BE2C (cell line): Measurements from ENCODE around the gene ERF.

Source experiments
- DNase-seq: peaks from one replicate; pipeline ENCODE4 v3.0.0-alpha.2; 2020
- H3K27me3 ChIP-seq: fragments of 250-450 bp; sonication (Bioruptor Pico); 2 replicates; pipeline ENCODE4 v1.5.1; 2020; ENCODE audit warnings: mild to moderate bottlenecking
- H3K36me3 ChIP-seq: fragments of 250-450 bp; sonication (Bioruptor Pico); 2 replicates; pipeline ENCODE4 v1.5.1; 2020; ENCODE audit warnings: mild to moderate bottlenecking
- H3K4me1 ChIP-seq: fragments of 250-450 bp; sonication (Bioruptor Pico); 2 replicates; pipeline ENCODE4 v1.5.1; 2020
- H3K4me3 ChIP-seq: 2 replicates; pipeline ENCODE4 v1.5.1; 2011; ENCODE audit warnings: low read depth, low read length
- H3K9me3 ChIP-seq: fragments of 250-450 bp; sonication (Bioruptor Pico); 2 replicates; pipeline ENCODE4 v1.5.1; 2020
- CTCF ChIP-seq: IDR thresholded peaks from 2 replicates; pipeline ENCODE4 v1.5.1; 2012; ENCODE audit warnings: mild to moderate bottlenecking, low read depth, low read length

Gene ERF

GRCh38 chr19:42216653-42217519 lies 38.0 kb downstream of the ERF start:
- peak; percentile 48 for DNase-seq
- peak overlapping the region; percentile 93 for H3K4me3 ChIP-seq
- no peak for TF ChIP-seq CTCF

DNA sequence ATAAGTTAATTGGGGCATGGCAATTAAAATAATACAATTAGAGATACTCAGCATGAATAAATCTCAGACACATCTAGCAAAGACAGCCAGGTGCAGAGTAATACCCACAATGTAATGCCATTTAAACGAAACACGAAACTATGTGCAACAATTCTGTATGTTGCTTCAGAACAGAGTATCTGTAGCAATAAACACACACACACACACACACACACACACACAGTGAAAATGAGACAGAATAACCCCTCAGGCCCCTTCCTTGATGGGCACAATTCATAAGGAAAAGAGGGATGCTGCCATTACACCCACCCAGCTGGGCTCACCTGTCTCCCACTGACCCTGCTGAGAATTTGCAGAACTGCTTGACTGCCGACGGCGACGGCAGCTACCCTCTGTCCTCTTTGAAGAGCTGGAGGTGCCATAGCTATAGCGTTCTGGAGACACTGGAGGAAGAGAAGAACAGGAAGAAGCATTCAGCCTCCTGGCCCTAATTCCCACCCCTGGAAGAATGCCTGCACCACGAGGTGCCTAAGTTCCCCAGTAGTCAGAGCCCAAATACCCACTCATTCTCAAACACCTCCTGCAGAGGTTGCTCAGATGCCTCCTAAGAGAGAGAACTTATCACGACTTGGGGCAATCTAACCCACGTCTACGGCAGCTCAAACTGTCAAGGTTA lies 40.0 kb downstream of the ERF start:
- Histone ChIP-seq H3K4me1 (peaks cover 9% of the 10 kb centered on the region), H3K36me3 (peaks cover 9% of the 10 kb centered on the region), H3K9me3 (no peaks in the 10 kb centered on the region), H3K4me3 (no peak overlapping the region), H3K27me3 (no peaks in the 10 kb centered on the region)
- no peak for TF ChIP-seq CTCF
- DNase-seq = no peak

More at GRCh38 chr19:42216653-42217519, 38.0 kb downstream of the ERF start:
- Histone ChIP-seq H3K27me3 (no peaks in the 10 kb centered on the region), H3K36me3 (peaks cover 9% of the 10 kb centered on the region), H3K9me3 (no peaks in the 10 kb centered on the region), H3K4me1 (peaks cover 9% of the 10 kb centered on the region)

- peaks cover 22% of the 10 kb centered on the region for H3K36me3 ChIP-seq
- no peaks in the 10 kb centered on the region for H3K27me3 ChIP-seq
- TF ChIP-seq CTCF = no peak
Observed at GRCh38 chr19:42212886-42213285, 42.0 kb downstream of the ERF start.

GRCh38 chr19:42208612-42209011 lies 46.3 kb downstream of the ERF start:
- Histone ChIP-seq H3K27me3 (no peaks in the 10 kb centered on the region), H3K4me3 (no peak overlapping the region), H3K36me3 (peaks cover 26% of the 10 kb centered on the region), H3K4me1 (no peaks in the 10 kb centered on the region), H3K9me3 (no peaks in the 10 kb centered on the region)
- DNase-seq = no peak
- TF ChIP-seq CTCF = no peak

More at GRCh38 chr19:42212886-42213285, 42.0 kb downstream of the ERF start:
- DNase-seq = no peak
- Histone ChIP-seq H3K4me3 (no peak overlapping the region), H3K4me1 (peaks cover under 1% of the 10 kb centered on the region), H3K9me3 (no peaks in the 10 kb centered on the region)

DNA sequence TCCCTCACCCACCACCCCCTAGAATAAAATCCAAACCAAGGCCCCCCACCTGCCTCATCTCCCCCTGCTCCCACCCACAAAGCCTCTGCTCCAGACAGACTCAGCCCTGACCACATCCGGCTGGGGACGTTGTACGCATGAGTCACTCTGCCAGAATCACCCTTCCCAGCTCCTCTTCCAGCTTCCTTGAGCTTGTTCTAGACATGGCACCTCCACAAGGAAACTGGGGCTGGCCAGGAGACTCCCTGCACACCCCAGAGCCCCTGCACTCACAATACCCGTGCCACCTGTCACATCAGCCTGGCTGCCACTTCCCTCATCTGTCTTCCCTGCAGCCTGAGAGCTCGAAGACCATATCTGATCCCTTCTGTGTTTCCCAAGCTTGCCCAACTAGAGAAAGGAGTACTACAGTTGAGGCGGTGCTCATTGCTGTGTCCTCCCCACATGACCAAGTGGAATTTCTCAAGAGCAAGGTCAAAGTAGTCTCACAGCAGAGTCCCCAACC lies 47.1 kb downstream of the ERF start:
- no peak for DNase-seq

More for the DNA sequence above, 47.1 kb downstream of the ERF start:
- no peak for TF ChIP-seq CTCF
- peaks cover 21% of the 10 kb centered on the region for H3K36me3 ChIP-seq
- no peak overlapping the region for H3K4me3 ChIP-seq
- no peaks in the 10 kb centered on the region for H3K27me3 ChIP-seq
- no peaks in the 10 kb centered on the region for H3K4me1 ChIP-seq
- H3K9me3 ChIP-seq = no peaks in the 10 kb centered on the region
